ENCODE data around the gene PCBP3. TPM values are rescaled to one million over a fixed set of nuclear protein-coding genes. Genes with fewer than 3 reads are reported as not detected.

The PCBP3 gene
- total and polyA plus RNA-seq, 2 donors (not counting 3 experiments of a cell fraction or from before 2014, with no cell fraction given), result 0.06 to 1.1 TPM

- Histone ChIP-seq H4K20me1 (replicated peaks; ENCODE audit: control insufficient read depth, extremely low read depth, insufficient read depth, low read length) (no peaks in the 10 kb centered on the region), H3K27ac (ENCODE audit: insufficient read depth, low read depth, low read length) (no peak overlapping the region), H3K9ac (replicated peaks; ENCODE audit: extremely low read depth, insufficient read depth, low read length) (no peak overlapping the region), H3K4me2 (ENCODE audit: insufficient read depth, low read length) (no peak overlapping the region), H2AFZ (ENCODE audit: low read depth, low read length) (no peak overlapping the region), H3K79me2 (ENCODE audit: control insufficient read depth, insufficient read depth, low read length) (no peaks in the 10 kb centered on the region), H3K9me1 (replicated peaks; ENCODE audit: control insufficient read depth, extremely low read depth, insufficient read depth, low read length) (no peaks in the 10 kb centered on the region), H3K9me3 (replicated peaks; ENCODE audit: control insufficient read depth, insufficient read depth, low read length) (no peaks in the 10 kb centered on the region), H3K4me3 (replicated peaks in 1 of 3; ENCODE audit: insufficient read depth in 1 of 3, low read depth in 1 of 3, low read length in 3 of 3) (no peak overlapping the region), H3K27me3 (ENCODE audit: control insufficient read depth in 2 of 2, insufficient read depth in 2 of 2, low read length in 2 of 2) (no peaks in the 10 kb centered on the region), H3K36me3 (ENCODE audit: control insufficient read depth in 2 of 2, extremely low read depth in 1 of 2, insufficient read depth in 2 of 2, low read length in 2 of 2) (no peaks in the 10 kb centered on the region), H3K4me1 (ENCODE audit: control insufficient read depth, extremely low read depth, insufficient read depth, low read length) (no peaks in the 10 kb centered on the region)
- FAIRE-seq (no peak), DNase-seq (ENCODE audit: low read depth, low spot score) (no peak)
- TF ChIP-seq FOS (IDR thresholded peaks at IDR 0.05; ENCODE audit: borderline replicate concordance, insufficient read depth, low read length) (no peak), MAX (IDR thresholded peaks at IDR 0.05; ENCODE audit: insufficient read depth, insufficient read length) (no peak), CTCF (IDR thresholded peaks at IDR 0.05; ENCODE audit: extremely low read depth in 1 of 2, insufficient read depth in 1 of 2, low read depth in 1 of 2, low read length in 2 of 2) (no peak), MYC (IDR thresholded peaks at IDR 0.05; ENCODE audit: low read depth, low read length) (no peak), POLR2A (IDR thresholded peaks at IDR 0.05; ENCODE audit: low read depth, low read length) (no peak), POLR2AphosphoS5 (IDR thresholded peaks at IDR 0.05; ENCODE audit: insufficient read depth, low read depth, low read length) (no peak)
- intact Hi-C loops (cut with micrococcal nuclease) (no loop called here), dilution Hi-C loops (cut with MboI; ENCODE audit: extremely low pct_ligation_motif_present, low sequenced_read_pairs) (no loop called here)
- ChIA-PET CTCF (no interaction called here), POLR2A (no interaction called here)
- BruUV-seq (replicated peaks), result no TSS peak
Observed at GRCh38 chr21:45991606-45992300, 348.2 kb downstream of the PCBP3 start.

Other genes starting within 250 kb of the PCBP3 start
- 252 and 274 TPM in 2 replicates for gene COL18A1, start 238.6 kb upstream of the PCBP3 start, total RNA-seq
- 198 and 296 TPM in 2 replicates for gene COL18A1, start 238.6 kb upstream of the PCBP3 start, polyA plus RNA-seq
- gene SLC19A1, start 101.3 kb upstream of the PCBP3 start, total RNA-seq, result 54.6 and 58.9 TPM in 2 replicates
- 36.3 and 55.0 TPM in 2 replicates for gene SLC19A1, start 101.3 kb upstream of the PCBP3 start, polyA plus RNA-seq

Data from endothelial cell of umbilical vein (primary cell).